ENCODE results near the gene OGDHL. TPM values are rescaled to one million over a fixed set of nuclear protein-coding genes. Genes with fewer than 3 reads are reported as not detected.

Gene OGDHL
- total and polyA plus RNA-seq, 2 of the 13 experiments (the other 11 are each of a cell fraction or from before 2014, with no cell fraction given): 3.0 to 9.8 TPM

- Histone ChIP-seq H3K4me2 (ENCODE audit: low read depth, low read length) (no peak overlapping the region), H3K4me3 (replicated peaks in 1 of 3; ENCODE audit: insufficient read depth in 1 of 3, low read depth in 2 of 3, low read length in 3 of 3) (no peak overlapping the region), H3K36me3 (replicated peaks in 1 of 2; ENCODE audit: control insufficient read depth in 1 of 2, insufficient read depth in 2 of 2, low read length in 2 of 2) (no peaks in the 10 kb centered on the region), H3K9ac (ENCODE audit: insufficient read depth, low read depth, low read length) (no peak overlapping the region), H3K4me1 (ENCODE audit: insufficient read depth, low read length) (no peaks in the 10 kb centered on the region), H3K79me2 (ENCODE audit: insufficient read depth, low read length) (no peaks in the 10 kb centered on the region), H4K20me1 (ENCODE audit: insufficient read depth, low read length) (no peaks in the 10 kb centered on the region), H3K9me3 (ENCODE audit: low read length) (no peaks in the 10 kb centered on the region), H2AFZ (ENCODE audit: low read length) (no peak overlapping the region), H3K27ac (ENCODE audit: extremely low read length, insufficient read depth, low read length) (no peak overlapping the region), H3K27me3 (ENCODE audit: control insufficient read depth in 1 of 2, insufficient read depth in 2 of 2, low read length in 2 of 2) (peaks cover 9 to 68% of the 10 kb centered on the region in 2 experiments; a peak in 4 of 5 replicates)
- DNase-seq (ENCODE audit: low spot score) (no peak), ATAC-seq (no peak; the same call in 2 of the 3 replicates), FAIRE-seq (no peak)
- ChIA-PET POLR2A (no interaction called here), CTCF (ENCODE audit: low intra/inter-chr PET ratio, low total read pairs) (no interaction called here)
- TF ChIP-seq ZNF282 (IDR thresholded peaks at IDR 0.05; ENCODE audit: partially characterized antibody): no peak
- TF ChIP-seq ATF2 (CRISPR knock-in tag; IDR thresholded peaks at IDR 0.05): no peak
- TF ChIP-seq ZNF143 (CRISPR knock-in tag; IDR thresholded peaks at IDR 0.05): no peak
- no peak for TF ChIP-seq NR1H2 (CRISPR knock-in tag; IDR thresholded peaks at IDR 0.05; ENCODE audit: borderline replicate concordance, low read depth)
- no peak for TF ChIP-seq TFAP4 (IDR thresholded peaks at IDR 0.05; ENCODE audit: borderline replicate concordance, low read depth)
- no peak for TF ChIP-seq ATRX (CRISPR knock-in tag; IDR thresholded peaks at IDR 0.05; ENCODE audit: borderline replicate concordance)
- TF ChIP-seq GPN1 (CRISPR knock-in tag; IDR thresholded peaks at IDR 0.05; ENCODE audit: borderline replicate concordance): no peak
- TF ChIP-seq SRSF4 (IDR thresholded peaks at IDR 0.05; ENCODE audit: low read depth, low read length, poor library complexity, severe bottlenecking): no peak
- no peak for TF ChIP-seq ARNTL (CRISPR knock-in tag; IDR thresholded peaks at IDR 0.05)
- TF ChIP-seq SKIL (CRISPR knock-in tag; IDR thresholded peaks at IDR 0.05; ENCODE audit: borderline replicate concordance): no peak
- TF ChIP-seq, protein P1, sequence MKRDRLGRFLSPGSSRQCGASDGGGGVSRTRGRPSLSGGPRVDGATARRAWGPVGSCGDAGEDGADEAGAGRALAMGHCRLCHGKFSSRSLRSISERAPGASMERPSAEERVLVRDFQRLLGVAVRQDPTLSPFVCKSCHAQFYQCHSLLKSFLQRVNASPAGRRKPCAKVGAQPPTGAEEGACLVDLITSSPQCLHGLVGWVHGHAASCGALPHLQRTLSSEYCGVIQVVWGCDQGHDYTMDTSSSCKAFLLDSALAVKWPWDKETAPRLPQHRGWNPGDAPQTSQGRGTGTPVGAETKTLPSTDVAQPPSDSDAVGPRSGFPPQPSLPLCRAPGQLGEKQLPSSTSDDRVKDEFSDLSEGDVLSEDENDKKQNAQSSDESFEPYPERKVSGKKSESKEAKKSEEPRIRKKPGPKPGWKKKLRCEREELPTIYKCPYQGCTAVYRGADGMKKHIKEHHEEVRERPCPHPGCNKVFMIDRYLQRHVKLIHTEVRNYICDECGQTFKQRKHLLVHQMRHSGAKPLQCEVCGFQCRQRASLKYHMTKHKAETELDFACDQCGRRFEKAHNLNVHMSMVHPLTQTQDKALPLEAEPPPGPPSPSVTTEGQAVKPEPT (CRISPR knock-in tag; IDR thresholded peaks at IDR 0.05; ENCODE audit: low read depth): no peak
- no peak for TF ChIP-seq ZNF44 (CRISPR knock-in tag; IDR thresholded peaks at IDR 0.05)
- intact Hi-C loops (cut with micrococcal nuclease; ENCODE audit: unreplicated experiment) (no loop called here), in situ Hi-C loops (cut with HindIII; ENCODE audit: extremely low pct_ligation_motif_present, low pct_unique_long_range_greater_than_20kb) (no loop called here)
- 5% methylated on average over 4 of the region's 9 CpGs for WGBS (ENCODE audit: low lambda C conversion rate)
- no TSS peak for BruUV-seq (replicated peaks)
These were observed 70.5 kb downstream of the OGDHL start for GRCh38 chr10:49691588-49691987.
